ENCODE measurements around the gene DCLK1.

DCLK1 gene

DNA sequence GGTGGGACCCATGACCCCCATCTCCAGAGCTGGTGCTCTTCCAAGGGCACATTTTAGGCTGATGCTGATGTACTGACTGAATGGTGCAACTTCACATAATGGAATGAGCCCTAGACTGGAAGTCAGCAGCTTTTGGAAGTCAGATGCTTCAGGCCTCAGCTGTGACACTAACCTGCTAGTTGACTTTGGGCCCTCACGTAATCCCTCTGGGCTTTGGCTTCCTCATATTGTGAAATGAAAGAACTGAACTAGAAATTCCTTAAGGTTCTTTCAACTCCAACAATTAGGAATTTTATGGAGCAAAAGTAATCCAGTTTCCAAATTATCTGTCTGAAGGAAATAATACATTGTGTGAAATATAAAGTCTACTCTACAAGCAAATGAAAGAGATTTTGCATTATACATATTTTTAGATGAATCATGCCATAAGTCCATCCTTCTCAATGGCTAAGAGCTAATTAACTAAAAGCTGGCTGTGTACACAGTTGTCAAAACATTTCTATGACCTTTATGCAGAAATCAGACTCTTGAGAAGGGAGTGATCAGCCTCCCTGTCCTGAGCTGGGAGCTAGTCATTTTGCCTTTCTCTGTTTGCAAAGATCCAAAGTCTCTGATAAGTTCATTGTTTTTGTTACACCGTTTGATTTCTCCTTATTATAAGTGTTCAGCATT lies 204.2 kb downstream of the DCLK1 start:
- TF ChIP-seq, protein P1, sequence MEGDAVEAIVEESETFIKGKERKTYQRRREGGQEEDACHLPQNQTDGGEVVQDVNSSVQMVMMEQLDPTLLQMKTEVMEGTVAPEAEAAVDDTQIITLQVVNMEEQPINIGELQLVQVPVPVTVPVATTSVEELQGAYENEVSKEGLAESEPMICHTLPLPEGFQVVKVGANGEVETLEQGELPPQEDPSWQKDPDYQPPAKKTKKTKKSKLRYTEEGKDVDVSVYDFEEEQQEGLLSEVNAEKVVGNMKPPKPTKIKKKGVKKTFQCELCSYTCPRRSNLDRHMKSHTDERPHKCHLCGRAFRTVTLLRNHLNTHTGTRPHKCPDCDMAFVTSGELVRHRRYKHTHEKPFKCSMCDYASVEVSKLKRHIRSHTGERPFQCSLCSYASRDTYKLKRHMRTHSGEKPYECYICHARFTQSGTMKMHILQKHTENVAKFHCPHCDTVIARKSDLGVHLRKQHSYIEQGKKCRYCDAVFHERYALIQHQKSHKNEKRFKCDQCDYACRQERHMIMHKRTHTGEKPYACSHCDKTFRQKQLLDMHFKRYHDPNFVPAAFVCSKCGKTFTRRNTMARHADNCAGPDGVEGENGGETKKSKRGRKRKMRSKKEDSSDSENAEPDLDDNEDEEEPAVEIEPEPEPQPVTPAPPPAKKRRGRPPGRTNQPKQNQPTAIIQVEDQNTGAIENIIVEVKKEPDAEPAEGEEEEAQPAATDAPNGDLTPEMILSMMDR (conservative IDR thresholded peaks at IDR 0.05; ENCODE audit: low read length) = no peak

DNA sequence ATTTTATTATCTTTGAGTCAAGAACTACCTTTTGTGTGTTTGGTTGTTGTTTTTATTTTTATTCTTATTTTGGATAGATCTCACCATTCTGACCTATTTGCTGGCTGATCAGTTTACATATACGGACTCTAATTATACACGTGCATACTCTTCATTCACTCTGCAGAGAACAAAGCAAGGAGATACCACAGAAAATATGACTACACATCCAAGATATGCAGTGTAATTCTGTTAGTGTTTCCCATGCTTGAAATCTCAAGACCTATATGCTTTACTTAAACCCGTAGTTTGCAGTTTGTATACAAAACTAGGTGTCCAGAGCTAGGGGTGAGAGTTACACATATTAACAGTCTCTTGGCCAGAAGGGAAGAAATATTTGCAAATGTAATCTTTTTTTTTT lies 205.5 kb downstream of the DCLK1 start:
- H3K4me3 ChIP-seq (ENCODE audit: low read length) = no peak overlapping the region
- no peak for DNase-seq (ENCODE audit: low read depth)
- TF ChIP-seq, protein P1 (conservative IDR thresholded peaks at IDR 0.05; ENCODE audit: low read length) = no peak

More for the DNA sequence above, 204.2 kb downstream of the DCLK1 start:
- DNase-seq (ENCODE audit: low read depth) = peak; percentile 23
- no peak overlapping the region for H3K4me3 ChIP-seq (ENCODE audit: low read length)

DNA sequence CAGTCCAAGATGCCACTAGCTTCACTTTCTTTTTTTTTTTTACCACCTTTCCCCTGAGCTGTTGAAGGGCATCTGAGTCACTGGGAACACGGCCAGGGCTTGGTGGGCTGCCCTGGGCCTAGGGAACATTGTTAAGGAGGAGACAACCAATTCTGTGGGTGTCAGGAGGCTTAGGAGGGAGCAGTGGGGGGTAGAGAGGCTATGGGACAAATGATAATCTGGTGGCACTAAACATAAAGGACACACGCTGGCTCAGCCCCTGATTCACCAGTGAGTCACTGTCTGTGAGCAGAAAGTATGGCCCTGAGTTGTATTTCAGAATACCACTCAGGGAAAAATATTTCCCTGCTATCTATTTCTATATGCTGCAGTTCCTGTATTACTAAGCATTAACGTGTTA lies 207.8 kb downstream of the DCLK1 start:
- H3K4me3 ChIP-seq (ENCODE audit: low read length) = no peak overlapping the region
- TF ChIP-seq, protein P1 (conservative IDR thresholded peaks at IDR 0.05; ENCODE audit: low read length) = no peak
- DNase-seq (ENCODE audit: low read depth) = peak; percentile 37

DNA sequence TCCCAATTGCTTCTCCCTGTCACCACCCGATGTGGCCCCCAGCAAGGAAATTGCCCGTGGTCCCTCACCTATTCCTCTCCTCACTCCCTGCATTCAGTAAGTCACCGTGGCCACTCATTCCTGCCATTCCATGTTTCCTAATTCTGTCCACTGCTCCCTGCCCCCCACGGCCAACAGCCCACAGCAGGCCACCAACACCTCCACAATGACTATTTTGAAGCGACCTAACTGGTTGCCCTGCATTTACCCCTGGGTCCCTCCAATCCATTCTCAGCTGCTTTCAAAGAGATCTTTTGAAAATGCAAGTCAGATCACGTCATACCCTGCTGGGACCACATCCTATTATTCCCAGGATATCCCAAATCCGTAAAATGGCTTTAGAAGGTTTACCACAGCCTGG lies 210.4 kb downstream of the DCLK1 start:
- no peak overlapping the region for H3K4me3 ChIP-seq (ENCODE audit: low read length)
- TF ChIP-seq, protein P1 (conservative IDR thresholded peaks at IDR 0.05; ENCODE audit: low read length) = no peak
- DNase-seq (ENCODE audit: low read depth) = no peak

DNA sequence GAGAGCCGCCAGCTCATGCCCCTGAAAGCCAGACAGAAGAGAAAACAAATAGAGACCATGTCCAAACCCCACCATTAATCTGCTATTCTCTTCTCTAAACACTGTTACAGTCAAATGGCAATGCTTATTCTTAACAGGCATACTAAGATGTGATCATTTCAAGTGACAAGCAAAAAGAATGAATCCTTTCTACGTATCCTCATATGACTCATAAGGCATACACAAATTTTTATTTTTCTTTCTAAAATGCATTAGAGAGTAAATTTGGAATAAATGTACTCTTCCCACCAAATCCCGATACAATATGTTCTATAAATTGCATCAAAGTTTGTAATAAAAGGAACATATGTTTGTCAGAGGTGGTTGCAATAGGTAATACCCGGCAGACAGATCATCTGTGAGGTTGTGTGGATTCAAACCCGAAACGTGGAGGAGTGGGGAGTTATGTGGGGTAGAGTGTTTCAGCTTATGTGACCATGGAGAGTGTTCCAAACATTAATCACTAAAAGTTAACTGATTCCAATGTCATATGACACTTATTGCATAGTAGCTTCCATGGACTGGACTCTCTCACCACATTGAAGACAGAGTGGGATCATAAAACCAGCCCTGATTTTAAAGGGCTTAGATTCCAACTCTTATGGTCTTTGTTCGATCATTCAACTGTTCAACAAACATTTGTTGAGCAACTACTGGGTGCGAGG lies 213.1 kb downstream of the DCLK1 start:
- TF ChIP-seq, protein P1 (conservative IDR thresholded peaks at IDR 0.05; ENCODE audit: low read length) = no peak
- peak; percentile 42 for DNase-seq (ENCODE audit: low read depth)
- H3K4me3 ChIP-seq (ENCODE audit: low read length) = peak overlapping the region; percentile 20; the same call in 1 of the 2 replicates

DNA sequence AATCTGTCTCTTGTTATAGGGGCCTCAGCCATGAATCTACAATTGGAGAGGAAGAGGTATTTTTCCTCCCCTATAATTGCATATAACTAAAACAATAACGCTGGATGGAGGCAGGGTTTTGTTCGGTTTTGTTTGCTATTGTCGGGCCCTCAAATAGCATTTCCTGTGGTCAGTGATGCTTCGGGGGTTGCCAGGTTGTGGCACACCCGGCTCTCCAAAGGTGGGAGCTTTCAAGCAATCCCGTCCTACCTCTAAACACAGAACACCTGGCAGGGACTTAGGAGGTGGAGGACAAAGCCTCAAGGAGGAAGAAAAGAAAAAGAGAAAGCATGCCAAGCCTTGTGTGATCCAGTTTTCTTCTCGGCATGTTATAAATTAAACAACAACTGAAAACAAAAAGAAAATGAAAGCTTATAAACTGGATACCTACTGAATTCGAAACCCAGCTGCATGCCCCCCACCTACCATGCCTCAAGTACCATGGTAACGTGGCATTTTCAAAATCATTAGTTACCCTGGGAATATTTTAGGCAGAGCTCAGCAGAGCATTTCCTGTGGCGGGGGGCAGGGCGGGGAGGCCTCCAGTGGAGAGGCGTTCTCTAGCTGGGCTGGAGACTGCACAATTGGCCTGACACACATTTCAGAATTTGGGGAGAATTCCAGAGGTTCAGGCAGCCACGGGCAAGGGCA lies 213.8 kb downstream of the DCLK1 start:
- DNase-seq (ENCODE audit: low read depth) = peak; percentile 73
- TF ChIP-seq, protein P1 (conservative IDR thresholded peaks at IDR 0.05; ENCODE audit: low read length) = no peak
- H3K4me3 ChIP-seq (ENCODE audit: low read length) = peak overlapping the region; percentile 20; the same call in 1 of the 2 replicates

Measured in AG10803 (cell line).